Fibroblast of the aortic adventitia (primary cell): Measurements from ENCODE around the gene ITGAE. TPM values are rescaled to one million over a fixed set of nuclear protein-coding genes. Genes with fewer than 3 reads are reported as not detected.

Experiments
- DNase-seq: peaks from one replicate; pipeline ENCODE4 v3.0.0-alpha.2; 2010; ENCODE audit warnings: low read depth
- H3K4me3 ChIP-seq: 2 replicates; pipeline ENCODE4 v1.5.1; 2011; ENCODE audit warnings: low read depth, mild to moderate bottlenecking, control low read depth, low read length, moderate library complexity
- total RNA-seq: library from RNA; depleted of rRNA; stranded (reverse); fragments of >200 nt; gene quantifications from 2 replicates; pipeline ENCODE4 v1.2.3, GENCODE V29; 2012; ENCODE audit warnings: low replicate concordance
- TF ChIP-seq, protein P1 (sequence below): IDR thresholded peaks from 2 replicates; pipeline ENCODE4 v1.5.1; 2011; ENCODE audit warnings: mild to moderate bottlenecking, low read length, control low read depth, inconsistent platforms; ENCODE audit not compliant: insufficient read depth

ITGAE gene
- total RNA-seq, 1 donor, result 37.4 TPM

DNA sequence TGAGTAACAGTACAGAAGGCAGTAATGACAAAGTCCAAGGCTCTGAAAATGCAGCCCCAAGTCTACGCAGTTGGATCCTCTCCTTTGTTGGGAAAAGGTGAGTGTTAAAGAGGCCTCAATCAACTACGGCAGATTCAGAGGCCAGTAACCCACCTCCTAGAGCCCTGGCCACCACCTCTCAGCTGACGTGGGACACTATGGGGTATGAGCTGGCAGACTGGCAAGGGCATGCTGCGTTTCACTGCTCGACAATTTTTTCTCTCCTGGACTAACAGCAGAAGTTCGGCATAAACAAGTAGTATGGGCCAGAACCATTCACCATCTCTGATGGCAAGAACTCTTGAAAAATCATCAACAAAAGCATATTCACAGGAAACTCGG is 27.9 kb upstream of the ITGAE start:
- DNase-seq, result no peak
- TF ChIP-seq, protein P1, sequence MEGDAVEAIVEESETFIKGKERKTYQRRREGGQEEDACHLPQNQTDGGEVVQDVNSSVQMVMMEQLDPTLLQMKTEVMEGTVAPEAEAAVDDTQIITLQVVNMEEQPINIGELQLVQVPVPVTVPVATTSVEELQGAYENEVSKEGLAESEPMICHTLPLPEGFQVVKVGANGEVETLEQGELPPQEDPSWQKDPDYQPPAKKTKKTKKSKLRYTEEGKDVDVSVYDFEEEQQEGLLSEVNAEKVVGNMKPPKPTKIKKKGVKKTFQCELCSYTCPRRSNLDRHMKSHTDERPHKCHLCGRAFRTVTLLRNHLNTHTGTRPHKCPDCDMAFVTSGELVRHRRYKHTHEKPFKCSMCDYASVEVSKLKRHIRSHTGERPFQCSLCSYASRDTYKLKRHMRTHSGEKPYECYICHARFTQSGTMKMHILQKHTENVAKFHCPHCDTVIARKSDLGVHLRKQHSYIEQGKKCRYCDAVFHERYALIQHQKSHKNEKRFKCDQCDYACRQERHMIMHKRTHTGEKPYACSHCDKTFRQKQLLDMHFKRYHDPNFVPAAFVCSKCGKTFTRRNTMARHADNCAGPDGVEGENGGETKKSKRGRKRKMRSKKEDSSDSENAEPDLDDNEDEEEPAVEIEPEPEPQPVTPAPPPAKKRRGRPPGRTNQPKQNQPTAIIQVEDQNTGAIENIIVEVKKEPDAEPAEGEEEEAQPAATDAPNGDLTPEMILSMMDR, result no peak
- no peak overlapping the region for H3K4me3 ChIP-seq

DNA sequence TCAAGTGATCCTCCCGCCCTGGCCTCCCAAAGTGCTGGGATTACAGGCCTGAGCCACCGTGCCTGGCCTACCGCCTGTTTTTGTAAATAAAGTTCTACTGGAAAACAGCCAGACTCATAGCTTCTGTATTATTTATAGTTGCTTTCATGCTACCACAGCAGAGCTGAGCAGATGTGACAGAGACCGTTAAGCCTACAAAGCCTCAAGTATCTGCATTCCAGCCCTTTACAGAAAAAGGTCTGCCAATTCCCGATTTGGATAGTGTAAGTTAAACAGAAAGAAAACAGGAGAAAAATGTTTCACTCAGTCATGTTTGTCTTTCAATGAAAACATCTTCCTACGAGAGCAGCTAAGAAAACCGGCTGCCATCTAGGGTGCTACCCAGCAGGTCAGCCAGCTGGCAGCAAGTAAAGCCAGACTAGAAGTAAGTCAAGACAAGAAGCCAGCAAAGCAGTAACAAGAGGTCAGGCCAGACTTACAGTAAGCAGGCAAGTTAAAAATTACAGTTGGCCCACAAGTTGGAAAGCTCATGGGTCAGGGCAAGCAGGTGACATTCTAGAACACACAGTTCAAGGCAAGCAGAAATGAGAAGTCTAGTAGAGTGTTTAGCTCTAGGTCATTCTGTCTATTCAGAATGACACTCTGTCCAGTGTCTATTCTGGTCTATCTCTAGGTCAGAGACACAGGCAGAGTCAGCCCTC is 27.3 kb upstream of the ITGAE start:
- DNase-seq, result peak; percentile 15
- TF ChIP-seq, protein P1, result no peak
- H3K4me3 ChIP-seq, result no peak overlapping the region

DNA sequence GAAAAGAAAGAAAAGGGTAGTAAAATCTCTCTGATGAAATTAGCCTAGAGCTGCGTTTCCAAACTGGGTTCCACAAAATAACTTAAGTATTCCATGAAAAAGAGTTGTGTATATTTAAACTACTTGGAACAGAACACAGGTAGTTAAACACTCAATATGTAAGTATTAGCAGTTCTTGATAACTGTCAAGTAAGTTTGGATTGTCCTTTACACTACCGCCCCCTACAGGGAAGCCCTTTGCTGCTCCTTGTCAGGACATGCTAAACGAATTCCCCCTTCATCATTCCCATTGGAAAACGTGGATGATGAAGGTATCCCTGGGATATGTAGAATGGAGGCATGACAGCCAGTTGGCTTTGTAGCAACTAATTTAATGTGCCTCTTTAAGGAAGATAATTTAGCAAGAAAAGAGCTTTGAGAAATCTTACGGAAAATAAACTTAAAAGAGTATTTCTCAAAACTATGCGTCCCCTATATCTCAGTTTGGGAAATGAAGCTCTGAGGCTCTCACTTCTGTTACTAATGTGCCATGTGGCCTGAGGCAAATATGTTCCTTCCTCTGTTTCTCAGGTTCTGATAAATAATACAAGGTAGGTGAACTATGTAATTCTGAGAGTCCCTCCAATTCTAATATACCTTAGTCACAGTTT is 26.3 kb upstream of the ITGAE start:
- TF ChIP-seq, protein P1, result peak; percentile 89
- H3K4me3 ChIP-seq, result no peak overlapping the region
- peak; percentile 85 for DNase-seq

DNA sequence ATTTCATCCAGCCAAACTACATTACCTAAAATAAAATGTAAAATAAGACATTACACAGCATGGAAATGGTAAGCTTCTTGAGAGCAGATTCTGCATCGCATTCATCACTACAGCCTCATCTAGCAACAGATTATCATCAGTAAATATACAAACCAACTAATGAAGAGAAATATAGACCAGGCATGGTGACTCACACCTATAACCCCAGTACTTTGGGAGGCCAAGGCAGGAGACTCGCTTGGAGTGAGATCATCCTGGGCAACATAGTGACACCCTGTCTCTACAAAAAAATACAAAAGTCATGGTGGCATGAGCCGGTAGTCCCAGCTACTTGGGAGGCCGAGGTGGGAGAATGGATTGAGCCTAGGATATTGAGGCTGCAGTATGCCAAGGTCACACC is 25.2 kb upstream of the ITGAE start:
- TF ChIP-seq, protein P1, result no peak
- no peak overlapping the region for H3K4me3 ChIP-seq
- no peak for DNase-seq

DNA sequence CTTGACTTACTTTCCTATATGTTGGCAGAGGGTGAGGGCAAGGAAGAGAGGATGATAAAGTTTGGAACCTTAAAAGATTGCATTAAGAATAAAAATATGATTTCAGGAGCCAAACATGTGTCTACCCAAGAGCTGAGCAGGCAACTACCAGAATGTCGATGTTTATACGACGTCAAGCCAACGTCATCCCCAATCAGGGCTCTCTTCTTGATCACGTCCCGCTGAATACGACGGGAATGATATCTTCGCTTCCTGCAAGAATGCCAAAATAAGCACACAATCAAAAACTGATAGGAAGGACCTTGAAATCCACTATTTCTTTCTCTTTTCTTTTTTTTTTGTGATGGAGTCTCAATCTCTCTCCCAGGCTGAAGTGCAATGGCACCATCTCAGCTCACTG is 20.1 kb upstream of the ITGAE start:
- no peak for DNase-seq
- H3K4me3 ChIP-seq, result no peak overlapping the region
- TF ChIP-seq, protein P1, result no peak

DNA sequence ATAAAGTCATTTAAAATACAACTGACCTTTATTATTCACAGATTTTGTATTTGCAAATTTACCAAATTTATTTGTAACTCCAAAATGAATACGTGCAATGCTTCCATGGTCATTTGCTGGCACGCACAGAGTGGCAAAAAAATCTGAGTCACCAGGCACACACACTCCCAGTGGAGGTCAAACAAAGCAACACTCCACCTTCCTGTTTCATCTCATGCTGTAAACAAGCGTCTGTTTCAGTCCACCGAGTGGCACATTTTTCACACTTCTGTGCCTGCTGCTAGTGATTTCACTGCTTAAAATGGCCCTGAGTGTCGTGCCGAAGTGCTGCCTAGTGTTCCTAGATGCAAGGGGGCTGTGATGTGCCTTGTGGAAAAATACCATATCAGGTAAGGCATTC is 17.8 kb upstream of the ITGAE start:
- TF ChIP-seq, protein P1, result no peak
- H3K4me3 ChIP-seq, result no peak overlapping the region
- no peak for DNase-seq
